Naive thymus-derived CD4-positive, alpha-beta T cell (primary cell): ENCODE data around the gene HES3. TPM values are rescaled to one million over a fixed set of nuclear protein-coding genes. Genes with fewer than 3 reads are reported as not detected.
A peak's percentile ranks its signal among the peaks of the same experiment; 100 is the strongest.

Experiments used
- ATAC-seq: fragments of 150-1000 bp; cut with Tn5 transposase; 2 replicates; pipeline ENCODE4 v1.10.0; 2021; ENCODE audit warnings: mild to moderate bottlenecking, moderate library complexity
- CTCF ChIA-PET: fragments of 350-600 bp; sonication (Branson Sonifier 250); formaldehyde crosslinking; loops from one replicate; lab custom pipeline; 2021; ENCODE audit warnings: antibody characterized with exemption; lab: Charles Lee
- POLR2A ChIA-PET: fragments of 350-600 bp; sonication (Branson Sonifier 250); formaldehyde crosslinking; loops from one replicate; lab custom pipeline; 2021; ENCODE audit warnings: antibody characterized with exemption, inconsistent platforms; lab: Charles Lee
- DNase-seq, 9 donors: peaks; one replicate each; pipeline versions ENCODE4 v3.0.0 to v3.0.0-alpha.2; 2020 to 2022; ENCODE audit warnings: mixed read lengths in 1 of 9
- H3K27ac ChIP-seq: one replicate; pipeline ENCODE4 v1.7.0; 2013; ENCODE audit warnings: mild to moderate bottlenecking, low read depth, low read length, moderate library complexity
- H3K27me3 ChIP-seq, 2 donors: one replicate each; pipeline ENCODE4 v1.7.0; 2013; ENCODE audit warnings: low read length in 2 of 2, mild to moderate bottlenecking in 2 of 2, moderate library complexity in 2 of 2; ENCODE audit not compliant: control insufficient read depth in 2 of 2, insufficient read depth in 2 of 2
- H3K36me3 ChIP-seq, 3 experiments: 1 replicate in 2 of 3; 2 replicates in 1 of 3; pipeline ENCODE4 v1.7.0; 2013; ENCODE audit warnings: low read length in 3 of 3, mild to moderate bottlenecking in 3 of 3, moderate library complexity in 1 of 3; ENCODE audit not compliant: insufficient read depth in 3 of 3, control insufficient read depth in 2 of 3
- H3K4me1 ChIP-seq, 2 donors: one replicate each; pipeline ENCODE4 v1.7.0; 2013; ENCODE audit warnings: low read length in 2 of 2, mild to moderate bottlenecking in 2 of 2, moderate library complexity in 1 of 2; ENCODE audit not compliant: control insufficient read depth in 2 of 2, insufficient read depth in 2 of 2
- H3K4me3 ChIP-seq: 2 replicates; pipeline ENCODE4 v1.7.0; 2013; ENCODE audit warnings: mild to moderate bottlenecking, low read length
- H3K9me3 ChIP-seq, 3 experiments: 1 replicate in 2 of 3; 2 replicates in 1 of 3; pipeline ENCODE4 v1.7.0; 2013; ENCODE audit warnings: low read length in 3 of 3; ENCODE audit not compliant: control insufficient read depth in 2 of 3
- H3K27ac Mint-ChIP-seq, 9 donors: one replicate each; pipeline ENCODE4 v1.8.0; 2020 to 2022; ENCODE audit warnings: mixed read lengths in 9 of 9, mild to moderate bottlenecking in 8 of 9, moderate library complexity in 5 of 9, inconsistent platforms in 2 of 9
- H3K27me3 Mint-ChIP-seq, 5 donors: one replicate each; pipeline ENCODE4 v1.8.0; 2021 to 2022; ENCODE audit warnings: mixed read lengths in 5 of 5, mild to moderate bottlenecking in 1 of 5
- H3K36me3 Mint-ChIP-seq, 5 donors: one replicate each; pipeline ENCODE4 v1.8.0; 2020 to 2022; ENCODE audit warnings: mixed read lengths in 5 of 5, mild to moderate bottlenecking in 3 of 5, inconsistent platforms in 1 of 5
- H3K4me1 Mint-ChIP-seq, 7 donors: one replicate each; pipeline ENCODE4 v1.8.0; 2020 to 2022; ENCODE audit warnings: mixed read lengths in 7 of 7, mild to moderate bottlenecking in 3 of 7, inconsistent platforms in 1 of 7
- H3K4me3 Mint-ChIP-seq, 10 donors: one replicate each; pipeline ENCODE4 v1.8.0; 2020 to 2022; ENCODE audit warnings: mild to moderate bottlenecking in 10 of 10, mixed read lengths in 10 of 10, moderate library complexity in 6 of 10, inconsistent platforms in 2 of 10
- H3K9me3 Mint-ChIP-seq, 11 donors: one replicate each; pipeline ENCODE4 v1.8.0; 2020 to 2022; ENCODE audit warnings: mixed read lengths in 11 of 11, mild to moderate bottlenecking in 4 of 11, inconsistent platforms in 1 of 11, moderate library complexity in 1 of 11
- intact Hi-C, 2 donors: fragments of 100-400 bp; cut with micrococcal nuclease; formaldehyde crosslinking; loops; one replicate each; pipeline ENCODE4 v1.15.1; 2023
- polyA plus RNA-seq, 2 donors: library from polyadenylated mRNA; unstranded; fragments of 300-500 nt; fragmentation: Illumina TruSeq; gene quantifications; one replicate each; pipeline ENCODE4 v1.2.3, GENCODE V29; 2021
- total RNA-seq, 6 experiments: library from RNA in 5 of 6; stranded (reverse) in 5 of 6; gene quantifications; 1 replicate in 5 of 6; 2 replicates in 1 of 6; pipeline ENCODE4 v1.2.3 and lab custom pipeline; 2021 to 2026

HES3 gene
- total and polyA plus RNA-seq, 7 experiments from 2014 or later, result not detected

GRCh38 chr1:6281511-6282402, 37.8 kb downstream of the HES3 start:
- no peaks in the 10 kb centered on the region for H3K36me3 ChIP-seq
- DNase-seq, result no peak
- no peaks in the 10 kb centered on the region for H3K9me3 ChIP-seq
- no peaks in the 10 kb centered on the region for H3K27me3 ChIP-seq
- no peak overlapping the region for H3K4me3 ChIP-seq
- no peak for ATAC-seq
- intact Hi-C loops, result loop anchor here in 1 of 2 donors (2.0 kb wide), 1 partner anchor 35 kb away; no protein-coding TSS in a partner anchor
- ChIA-PET POLR2A (no interaction called here), CTCF (no interaction called here)
- no peaks in the 10 kb centered on the region for H3K4me1 ChIP-seq
- Mint-ChIP-seq H3K4me1 (no peaks in the 10 kb centered on the region), H3K27ac (no peak overlapping the region), H3K9me3 (no peaks in the 10 kb centered on the region), H3K27me3 (no peaks in the 10 kb centered on the region), H3K4me3 (no peak overlapping the region), H3K36me3 (peaks cover 0 to 4% (median 0%) of the 10 kb centered on the region in 5 donors)
- no peak overlapping the region for H3K27ac ChIP-seq

- no peaks in the 10 kb centered on the region for H3K9me3 Mint-ChIP-seq
- no peaks in the 10 kb centered on the region for H3K4me1 ChIP-seq
- peaks cover 0 to 4% (median 0%) of the 10 kb centered on the region in 5 donors for H3K36me3 Mint-ChIP-seq
- ChIA-PET POLR2A (no interaction called here), CTCF (no interaction called here)
- no peak overlapping the region for H3K27ac Mint-ChIP-seq
- H3K27me3 Mint-ChIP-seq, result no peaks in the 10 kb centered on the region
- no peaks in the 10 kb centered on the region for H3K27me3 ChIP-seq
- H3K4me3 Mint-ChIP-seq, result no peak overlapping the region
- H3K4me1 Mint-ChIP-seq, result no peaks in the 10 kb centered on the region
- no peak overlapping the region for H3K4me3 ChIP-seq
- ATAC-seq (no peak), DNase-seq (no peak)
- no peaks in the 10 kb centered on the region for H3K9me3 ChIP-seq
- no peaks in the 10 kb centered on the region for H3K36me3 ChIP-seq
- H3K27ac ChIP-seq, result no peak overlapping the region
- intact Hi-C loops, result no loop called here
These were observed 38.7 kb downstream of the HES3 start for GRCh38 chr1:6282577-6283270.

DNA sequence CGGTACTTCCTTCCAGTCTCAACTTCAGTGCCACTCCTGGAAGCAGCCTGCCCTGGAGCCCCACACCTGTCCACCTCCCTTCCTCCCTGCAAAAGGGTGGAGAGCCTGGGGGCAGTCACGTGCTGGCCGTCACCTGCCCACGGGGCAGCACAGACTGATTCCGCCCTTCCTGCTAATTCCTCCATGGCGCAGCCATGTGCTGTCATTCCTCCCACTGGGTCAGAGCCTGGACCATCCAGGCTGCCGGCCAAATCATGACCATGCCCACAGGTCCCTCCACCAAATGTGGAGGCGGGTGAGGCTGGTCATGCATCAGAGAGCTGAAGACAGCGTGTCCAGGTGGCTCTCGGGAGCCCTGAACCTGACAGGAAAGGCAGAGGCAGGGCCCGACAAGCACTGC, 41.4 kb downstream of the HES3 start:
- H3K9me3 Mint-ChIP-seq, result no peaks in the 10 kb centered on the region
- H3K4me1 Mint-ChIP-seq, result peaks cover 0 to 3% (median 0%) of the 10 kb centered on the region in 7 donors
- H3K4me3 Mint-ChIP-seq, result no peak overlapping the region
- H3K27ac Mint-ChIP-seq, result no peak overlapping the region
- no peaks in the 10 kb centered on the region for H3K36me3 Mint-ChIP-seq
- no peak overlapping the region for H3K4me3 ChIP-seq
- POLR2A ChIA-PET, result no interaction called here
- no peaks in the 10 kb centered on the region for H3K27me3 Mint-ChIP-seq
- H3K9me3 ChIP-seq, result no peaks in the 10 kb centered on the region
- ATAC-seq (no peak), DNase-seq (no peak)
- CTCF ChIA-PET, result no interaction called here
- intact Hi-C loops, result no loop called here
- H3K36me3 ChIP-seq, result no peaks in the 10 kb centered on the region
- no peaks in the 10 kb centered on the region for H3K4me1 ChIP-seq
- H3K27me3 ChIP-seq, result no peaks in the 10 kb centered on the region
- H3K27ac ChIP-seq, result no peak overlapping the region

- peaks cover 0 to 3% (median 0%) of the 10 kb centered on the region in 7 donors for H3K4me1 Mint-ChIP-seq
- H3K27me3 Mint-ChIP-seq, result no peaks in the 10 kb centered on the region
- no peaks in the 10 kb centered on the region for H3K36me3 Mint-ChIP-seq
- no peak overlapping the region for H3K4me3 Mint-ChIP-seq
- Histone ChIP-seq H3K27ac (no peak overlapping the region), H3K36me3 (no peaks in the 10 kb centered on the region), H3K27me3 (no peaks in the 10 kb centered on the region), H3K4me1 (no peaks in the 10 kb centered on the region), H3K4me3 (no peak overlapping the region), H3K9me3 (no peaks in the 10 kb centered on the region)
- intact Hi-C loops, result no loop called here
- CTCF ChIA-PET, result no interaction called here
- DNase-seq (no peak), ATAC-seq (no peak)
- H3K9me3 Mint-ChIP-seq, result no peaks in the 10 kb centered on the region
- no peak overlapping the region for H3K27ac Mint-ChIP-seq
- POLR2A ChIA-PET, result no interaction called here
These were observed 42.3 kb downstream of the HES3 start for GRCh38 chr1:6286266-6286665.

- ChIA-PET POLR2A (no interaction called here), CTCF (no interaction called here)
- no peaks in the 10 kb centered on the region for H3K36me3 Mint-ChIP-seq
- Histone ChIP-seq H3K36me3 (no peaks in the 10 kb centered on the region), H3K4me1 (no peaks in the 10 kb centered on the region), H3K9me3 (no peaks in the 10 kb centered on the region), H3K27ac (no peak overlapping the region), H3K27me3 (no peaks in the 10 kb centered on the region), H3K4me3 (no peak overlapping the region)
- peaks cover 0 to 3% (median 0%) of the 10 kb centered on the region in 7 donors for H3K4me1 Mint-ChIP-seq
- no peak for DNase-seq
- no peaks in the 10 kb centered on the region for H3K9me3 Mint-ChIP-seq
- no peak overlapping the region for H3K4me3 Mint-ChIP-seq
- ATAC-seq, result no peak
- no peaks in the 10 kb centered on the region for H3K27me3 Mint-ChIP-seq
- no peak overlapping the region for H3K27ac Mint-ChIP-seq
- intact Hi-C loops, result no loop called here
These were observed 43.0 kb downstream of the HES3 start for GRCh38 chr1:6287029-6287428.

DNA sequence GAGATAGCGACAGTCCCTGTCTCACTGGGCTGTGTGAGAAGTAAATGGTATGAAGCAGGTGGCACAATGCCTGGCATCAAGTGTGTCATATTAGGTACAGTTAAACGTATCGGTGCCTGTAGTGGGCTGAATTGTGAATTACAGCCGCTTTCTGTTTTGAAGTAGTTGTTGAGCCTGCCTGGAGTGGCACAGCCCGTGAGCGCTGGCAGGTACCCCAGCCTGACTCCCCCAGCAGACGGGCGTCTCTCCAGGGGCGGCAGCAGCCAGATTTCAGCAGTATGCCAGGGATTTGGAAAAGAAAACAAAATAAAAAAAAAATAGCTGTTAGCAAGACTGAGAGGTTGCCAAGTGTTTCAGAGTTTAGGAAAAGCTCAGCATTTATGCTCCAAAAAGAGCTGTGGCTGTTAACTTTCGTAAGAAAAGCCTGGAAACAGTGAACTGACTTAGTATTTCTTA, 43.5 kb downstream of the HES3 start:
- no peaks in the 10 kb centered on the region for H3K9me3 Mint-ChIP-seq
- intact Hi-C loops, result no loop called here

More for the DNA sequence above, 43.5 kb downstream of the HES3 start:
- no peak overlapping the region for H3K4me3 ChIP-seq
- ChIA-PET POLR2A (no interaction called here), CTCF (interaction anchor here (0.6 kb wide), 2 partner anchors 13 to 124 kb away, joined by 4 to 5 read pairs; no protein-coding TSS in a partner anchor)
- ATAC-seq, result no peak
- DNase-seq, result no peak
- no peak overlapping the region for H3K27ac ChIP-seq
- no peak overlapping the region for H3K4me3 Mint-ChIP-seq
- H3K4me1 Mint-ChIP-seq, result peaks cover 0 to 3% (median 0%) of the 10 kb centered on the region in 7 donors
- no peaks in the 10 kb centered on the region for H3K36me3 Mint-ChIP-seq
- peak overlapping the region in 1 of 9 donors; percentile 45 for H3K27ac Mint-ChIP-seq
- no peaks in the 10 kb centered on the region for H3K36me3 ChIP-seq
- H3K4me1 ChIP-seq, result no peaks in the 10 kb centered on the region
- no peaks in the 10 kb centered on the region for H3K27me3 ChIP-seq
- H3K9me3 ChIP-seq, result no peaks in the 10 kb centered on the region
- no peaks in the 10 kb centered on the region for H3K27me3 Mint-ChIP-seq
